HT-29 (cell line): ENCODE results near the gene SMOC2. TPM values are rescaled to one million over a fixed set of nuclear protein-coding genes. Genes with fewer than 3 reads are reported as not detected.
"Not testable (repeated sequence)": the region's sequence is repeated elsewhere in the genome, so short reads cannot be mapped to it uniquely, and the experiment has no call there.

Source experiments
- DNase-seq: peaks from one replicate; pipeline ENCODE4 v3.0.0-alpha.2; 2015; ENCODE audit warnings: low spot score
- total RNA-seq: library from RNA; depleted of rRNA; stranded (reverse); fragments of >200 nt; shearing (Covaris generic); gene quantifications from 2 replicates; pipeline ENCODE4 v1.2.3, GENCODE V29; 2014

The SMOC2 gene
- total RNA-seq, 1 experiment from 2014 or later, result not detected

DNA sequence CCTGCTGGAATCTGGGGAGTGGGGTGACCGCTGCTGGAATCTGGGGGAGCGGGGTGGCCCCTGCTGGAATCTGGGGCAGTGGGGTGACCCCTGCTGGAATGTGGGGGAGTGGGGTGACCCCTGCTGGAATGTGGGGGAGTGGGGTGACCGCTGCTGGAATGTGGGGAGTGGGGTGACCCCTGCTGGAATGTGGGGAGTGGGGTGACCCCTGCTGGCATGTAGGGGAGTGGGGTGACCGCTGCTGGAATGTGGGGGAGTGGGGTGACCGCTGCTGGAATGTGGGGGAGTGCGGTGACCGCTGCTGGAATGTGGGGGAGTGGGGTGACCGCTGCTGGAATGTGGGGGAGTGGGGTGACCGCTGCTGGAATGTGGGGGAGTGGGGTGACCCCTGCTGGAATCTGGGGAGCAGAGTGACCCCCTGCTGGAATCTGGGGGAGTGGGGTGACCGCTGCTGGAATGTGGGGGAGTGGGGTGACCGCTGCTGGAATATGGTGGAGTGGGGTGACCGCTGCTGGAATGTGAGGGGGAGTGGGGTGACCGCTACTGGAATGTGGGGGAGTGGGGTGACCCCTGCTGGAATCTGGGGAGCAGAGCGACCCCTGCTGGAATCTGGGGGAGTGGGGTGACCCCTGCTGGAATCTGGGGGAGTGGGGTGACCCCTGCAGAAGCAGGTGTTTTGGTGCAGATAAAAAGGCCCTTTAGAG, 97.4 kb downstream of the SMOC2 start:
- DNase-seq, result not testable (repeated sequence)

DNA sequence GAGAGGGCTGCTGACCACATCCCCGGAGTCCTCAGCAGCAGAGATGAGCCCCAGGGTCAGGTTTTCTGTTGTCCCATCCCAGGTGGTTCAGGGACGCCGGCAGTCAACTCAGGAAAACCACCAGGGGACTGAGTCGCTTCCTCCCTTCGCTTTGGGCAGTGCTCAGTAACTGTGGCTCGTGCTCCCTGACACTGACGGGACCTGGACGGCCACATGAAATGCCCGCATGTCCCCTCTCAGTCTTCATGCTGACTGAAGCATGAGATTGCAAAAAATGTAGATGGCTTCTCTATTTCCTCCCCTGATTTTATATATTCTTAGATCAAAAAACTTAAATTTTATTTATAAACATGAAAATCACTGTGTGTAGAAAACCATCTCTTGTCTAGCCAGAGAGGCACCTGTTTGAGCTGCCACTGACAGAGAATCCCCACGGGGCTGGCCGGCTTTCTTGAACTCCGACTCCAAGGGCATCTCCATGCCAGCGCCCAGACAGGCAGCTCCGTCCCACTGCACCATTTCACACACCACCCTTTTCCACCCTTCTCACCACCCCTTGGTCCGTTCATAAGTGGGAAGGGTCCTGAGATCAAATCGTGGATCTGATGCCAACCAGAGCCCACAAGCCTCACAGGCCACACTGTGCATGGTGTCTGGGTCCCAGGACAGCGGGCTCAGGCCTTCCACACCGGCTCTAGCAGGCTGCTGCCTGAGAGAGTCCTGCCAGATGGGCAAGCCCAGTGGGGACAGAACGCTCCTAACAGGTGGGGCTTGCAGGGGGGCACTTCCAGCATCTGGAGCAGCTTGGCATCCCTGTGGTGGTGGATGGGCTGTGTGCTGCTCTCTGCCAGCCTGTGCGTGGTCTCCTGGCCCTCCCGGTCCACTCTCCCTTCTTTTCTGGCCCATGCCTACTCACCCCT, 98.2 kb downstream of the SMOC2 start:
- no peak for DNase-seq

DNA sequence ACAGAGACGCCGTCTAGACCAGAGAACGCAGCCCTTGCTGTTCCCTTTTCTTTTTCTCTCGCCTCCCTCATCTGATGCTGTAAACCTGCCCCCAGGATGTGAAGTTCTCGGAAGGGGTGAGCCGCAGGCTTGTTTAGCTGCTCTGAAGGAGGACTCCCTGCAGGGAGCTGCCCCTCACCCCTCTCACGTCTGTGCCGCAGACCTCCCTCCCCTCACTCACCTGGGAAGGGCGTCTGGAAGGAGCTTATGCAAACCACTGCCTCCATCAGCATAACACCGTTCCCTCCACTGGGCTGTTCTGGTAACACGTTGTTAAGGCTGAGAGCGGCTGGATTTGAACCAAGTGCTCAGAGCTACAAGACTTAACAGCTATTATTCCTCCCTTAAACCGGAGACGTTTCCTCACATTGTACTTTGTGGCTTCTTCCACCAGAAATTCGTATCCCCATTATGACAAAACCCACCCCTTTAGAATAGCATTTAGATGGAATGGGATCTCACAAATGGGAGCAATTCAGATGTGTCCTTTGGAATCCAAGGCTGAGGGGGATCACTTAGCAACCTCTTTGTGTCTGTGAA, 99.8 kb downstream of the SMOC2 start:
- no peak for DNase-seq

DNA sequence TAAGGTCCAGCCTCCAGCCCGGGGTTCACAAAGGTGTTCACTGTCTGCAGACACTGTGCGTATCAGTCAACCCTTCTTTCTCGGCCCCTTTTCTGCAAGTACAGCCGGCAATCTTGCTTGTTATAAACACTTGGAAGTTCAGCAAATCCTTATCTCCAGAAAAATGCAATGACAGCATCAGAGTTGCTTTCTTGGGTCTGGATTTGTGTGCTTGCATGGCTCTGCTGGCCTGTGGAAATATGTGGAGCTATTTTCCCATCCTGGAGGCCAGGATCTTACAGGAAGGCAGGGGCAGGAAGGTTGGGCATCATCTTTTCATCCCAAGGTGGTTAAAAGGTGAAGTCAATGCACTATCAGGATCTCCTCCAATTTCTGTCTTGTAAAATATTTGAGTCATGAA, 100.3 kb downstream of the SMOC2 start:
- DNase-seq, result no peak

DNA sequence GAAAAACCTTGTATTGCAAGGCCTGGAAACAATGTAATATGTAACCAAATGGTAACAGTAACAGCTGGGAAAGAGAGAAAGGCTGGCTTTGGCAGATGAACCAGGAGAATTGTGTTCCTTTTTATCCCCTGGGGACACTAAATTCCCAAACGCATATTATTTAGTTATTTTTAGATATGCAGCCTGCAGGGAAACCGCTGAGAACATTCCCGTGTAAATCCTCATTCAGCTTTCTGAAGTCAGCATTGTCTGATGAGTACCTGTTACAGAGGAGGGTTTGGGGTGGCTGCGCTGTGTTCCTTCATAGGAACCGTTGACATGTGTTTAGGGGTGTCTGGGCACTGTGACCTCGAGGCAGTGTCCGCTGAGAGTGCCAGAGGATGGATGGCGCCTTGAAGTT, 101.3 kb downstream of the SMOC2 start:
- DNase-seq, result no peak

DNA sequence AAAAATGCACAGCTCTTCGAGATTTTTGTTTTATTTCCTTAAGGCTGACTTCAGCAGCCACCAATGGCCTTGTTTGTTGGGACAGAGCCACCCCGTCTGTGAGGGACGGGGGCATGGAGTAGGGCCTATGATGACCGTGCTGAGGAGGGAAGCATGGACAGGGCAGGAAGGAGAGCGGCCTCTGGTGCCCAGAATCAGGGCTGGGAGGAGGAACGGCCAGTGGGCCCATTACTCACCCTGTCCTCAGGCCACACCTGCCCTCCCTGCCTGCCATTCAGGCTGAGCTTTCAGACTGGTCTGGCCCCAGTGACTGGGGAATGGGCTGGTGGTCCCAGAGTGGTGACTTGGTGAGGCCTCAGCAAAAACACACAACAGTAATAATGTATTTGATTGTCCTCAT, 104.4 kb downstream of the SMOC2 start:
- no peak for DNase-seq

DNA sequence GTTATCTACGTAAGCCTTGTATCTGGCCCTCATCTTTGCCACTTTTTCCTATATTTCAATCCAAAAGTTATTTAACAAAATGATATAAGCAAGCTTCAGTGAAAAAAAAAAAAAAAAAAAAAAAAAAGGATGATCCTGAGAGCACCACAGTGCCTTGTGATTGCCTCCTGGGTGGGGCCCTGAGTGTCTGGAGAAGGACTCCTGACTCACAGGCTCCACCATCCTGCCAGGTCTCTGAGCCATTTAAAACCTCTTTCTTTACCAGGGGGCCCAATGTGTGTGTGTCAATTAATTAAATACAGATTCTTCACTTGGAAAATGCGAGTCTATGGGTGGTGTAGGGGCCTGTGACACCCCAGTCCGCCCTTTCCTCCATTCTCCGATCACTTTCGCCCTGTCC, 105.2 kb downstream of the SMOC2 start:
- DNase-seq, result no peak

DNA sequence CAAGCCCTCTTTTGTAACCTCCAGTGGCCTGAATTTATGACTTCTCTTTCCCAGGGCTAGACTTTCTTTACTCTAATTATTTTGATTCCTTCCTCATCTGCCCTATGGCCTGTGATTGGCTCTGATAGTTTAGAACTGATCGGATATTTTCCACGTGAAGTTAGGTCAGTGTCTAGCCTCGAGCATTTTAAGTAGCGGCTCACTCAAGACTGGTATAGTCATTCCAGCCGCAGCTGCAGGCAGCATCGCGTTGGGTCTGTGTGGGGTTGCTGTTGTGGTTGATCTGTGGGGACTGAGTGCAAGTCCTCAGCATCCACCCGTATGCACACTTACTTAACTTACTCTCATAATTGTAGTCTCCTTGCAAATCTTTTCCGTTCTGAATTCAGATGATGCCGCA, 105.7 kb downstream of the SMOC2 start:
- DNase-seq, result no peak

DNA sequence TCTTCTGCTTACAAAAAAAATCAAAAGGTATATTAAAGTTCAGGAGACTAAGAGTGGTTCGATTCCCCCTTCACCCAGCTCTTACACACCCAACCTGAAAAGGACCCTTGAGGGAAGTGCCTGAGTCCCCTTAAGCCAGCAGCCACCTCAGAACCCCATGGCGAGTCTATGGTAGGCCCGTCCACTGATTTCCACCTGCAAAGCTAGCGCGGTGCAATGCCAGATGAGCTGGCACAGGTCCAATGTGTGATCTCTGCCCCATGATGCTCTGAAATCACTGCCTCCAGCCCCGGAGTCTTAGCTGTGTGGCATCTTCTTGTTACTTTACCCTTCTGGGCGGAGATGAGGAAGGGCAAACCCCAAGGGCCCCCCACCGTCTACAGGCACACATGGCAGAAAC, 109.3 kb downstream of the SMOC2 start:
- DNase-seq, result no peak

DNA sequence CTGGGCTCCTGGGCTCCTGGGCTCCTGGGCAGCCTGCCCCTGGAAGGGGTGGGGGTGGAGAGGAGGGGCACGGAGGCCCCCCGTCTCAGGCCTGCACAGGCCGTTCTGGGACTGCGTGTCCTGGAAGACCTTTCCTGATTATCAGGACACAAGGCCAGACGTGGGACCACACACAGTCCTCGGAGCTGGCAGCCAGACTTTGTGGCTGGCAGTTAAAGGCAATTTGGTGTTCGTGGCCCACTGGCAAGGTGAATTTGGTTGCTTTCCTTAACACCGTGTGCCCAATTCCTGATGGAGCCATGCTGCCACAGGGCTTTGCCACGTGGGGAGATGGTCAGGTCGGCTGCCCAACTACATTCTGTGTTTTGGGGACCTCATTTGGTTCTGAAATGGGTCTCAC, 113.5 kb downstream of the SMOC2 start:
- DNase-seq, result no peak

DNA sequence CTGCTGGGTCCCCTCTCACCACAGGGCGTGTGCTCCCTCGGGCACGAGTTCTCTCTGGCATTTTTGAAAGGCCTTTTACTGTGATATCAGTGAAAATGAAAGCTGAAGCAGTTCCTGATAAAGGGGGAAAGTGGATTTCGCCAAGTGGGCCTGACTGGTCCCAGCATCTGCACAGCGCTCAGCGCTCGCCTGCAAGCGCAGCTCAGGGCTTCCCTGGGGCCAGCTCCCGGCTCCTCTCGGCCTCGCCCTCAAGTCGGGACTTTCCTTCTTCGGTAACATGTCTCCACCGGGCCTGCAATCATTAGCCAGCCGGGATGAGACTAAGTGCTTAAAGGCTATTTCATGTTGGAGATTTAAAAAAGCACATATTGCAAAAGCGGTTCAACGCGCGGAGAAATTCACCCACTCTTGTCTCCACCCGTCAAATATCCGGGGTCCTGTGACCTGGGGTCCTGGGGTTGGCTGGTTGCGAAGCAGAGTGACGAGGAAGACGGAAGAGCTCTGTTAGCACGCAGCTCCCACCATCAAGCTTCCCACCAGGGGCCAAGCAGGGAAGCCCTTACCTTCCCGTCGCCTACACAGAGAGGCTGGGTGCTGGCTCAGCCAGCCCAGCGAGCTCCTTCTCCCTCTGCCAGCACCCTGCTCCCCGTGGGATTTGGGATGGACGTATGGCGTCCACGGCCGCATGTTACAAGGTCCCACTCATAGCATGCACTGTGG, 114.1 kb downstream of the SMOC2 start:
- DNase-seq, result no peak

DNA sequence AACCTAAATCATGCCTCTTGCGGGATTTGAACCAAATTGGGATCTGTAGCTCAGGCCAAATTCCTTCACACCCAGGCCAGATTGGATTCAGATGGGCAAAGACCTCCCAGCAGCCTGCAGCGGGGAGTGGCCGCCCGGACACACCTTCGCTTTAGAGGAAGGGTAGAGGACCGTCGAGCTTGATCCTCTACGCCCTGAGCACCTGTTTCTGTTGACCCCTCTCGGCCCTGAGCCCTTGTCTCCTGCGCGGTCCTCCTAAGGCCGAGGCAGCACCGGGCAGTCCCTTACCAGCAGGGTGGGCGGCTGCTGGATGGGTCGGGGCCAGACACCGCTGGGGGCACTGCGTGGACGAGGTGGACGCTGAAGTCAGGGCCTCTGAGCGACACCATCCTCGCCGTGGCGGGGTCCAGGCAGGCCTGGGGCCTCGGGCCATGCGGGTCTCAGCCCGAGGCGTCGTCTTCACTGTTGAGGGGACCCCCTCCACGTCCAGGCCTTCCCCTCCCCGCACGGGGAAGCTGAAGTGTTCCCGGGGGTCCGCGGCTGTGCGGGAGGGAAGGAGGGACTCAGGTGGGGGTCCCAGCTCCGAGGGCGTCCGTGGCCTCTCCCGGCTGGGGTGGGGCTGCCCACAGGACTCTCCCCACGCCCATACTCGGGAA, 114.8 kb downstream of the SMOC2 start:
- DNase-seq, result no peak

DNA sequence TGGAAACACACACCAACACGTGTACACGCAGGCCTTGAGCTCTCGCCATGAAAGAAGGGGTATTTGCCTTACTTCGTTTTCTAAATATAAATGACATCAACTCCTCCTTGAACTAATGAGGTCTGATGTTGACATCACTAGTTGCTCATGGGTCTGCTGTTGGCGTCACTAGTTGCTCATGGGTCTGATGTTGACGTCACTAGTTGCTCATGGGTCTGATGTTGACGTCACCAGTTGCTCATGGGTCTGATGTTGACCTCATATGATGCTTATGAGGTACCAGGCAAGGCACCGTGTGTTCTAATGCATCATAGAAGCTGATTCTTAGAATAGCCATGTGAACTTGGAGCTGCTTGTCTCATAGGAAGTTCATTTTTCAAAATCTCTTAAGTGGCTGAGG, 116.5 kb downstream of the SMOC2 start:
- DNase-seq, result no peak

DNA sequence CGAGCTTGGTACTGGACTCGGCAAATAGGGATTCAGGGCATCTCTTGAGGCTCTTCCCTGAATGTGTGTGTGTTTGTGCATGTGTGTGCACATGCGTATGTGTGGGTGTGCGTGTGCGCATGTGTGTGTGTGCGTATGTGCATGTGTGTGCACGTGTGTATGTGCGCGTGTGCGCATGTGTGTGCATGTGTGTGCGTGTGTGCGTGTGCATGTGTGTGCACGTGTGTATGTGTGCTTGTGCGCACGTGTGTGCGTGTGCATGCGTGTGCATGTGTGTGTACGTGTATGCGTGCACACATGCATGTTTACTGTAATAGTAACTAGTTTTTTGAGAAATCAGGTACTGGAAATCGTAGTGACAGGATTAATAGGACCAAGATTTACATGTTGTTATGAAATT, 117.7 kb downstream of the SMOC2 start:
- DNase-seq, result no peak

DNA sequence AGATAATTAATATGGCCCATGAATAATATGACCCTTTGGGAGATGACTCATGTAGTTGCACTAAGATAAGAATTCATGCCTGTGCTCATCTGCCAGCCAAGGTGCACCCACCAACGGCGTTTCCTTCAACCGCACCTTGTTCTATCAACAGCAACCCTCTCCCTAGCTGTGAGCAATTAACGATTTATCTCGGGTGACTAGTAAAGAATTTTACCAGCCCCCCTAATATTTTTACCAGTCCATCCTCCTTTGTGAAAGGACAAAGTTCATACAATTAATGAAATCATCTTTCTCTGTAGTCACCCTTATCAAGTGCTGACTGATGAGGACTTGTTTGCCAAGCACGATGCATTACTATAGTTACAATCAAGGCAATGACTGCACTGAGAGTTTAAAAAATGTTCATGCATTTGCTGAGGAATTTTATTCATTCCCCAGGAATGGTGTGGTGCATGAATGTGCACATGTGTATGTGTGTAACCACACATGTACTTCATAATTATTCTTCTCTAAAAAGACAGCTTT, 118.7 kb downstream of the SMOC2 start:
- DNase-seq, result no peak

DNA sequence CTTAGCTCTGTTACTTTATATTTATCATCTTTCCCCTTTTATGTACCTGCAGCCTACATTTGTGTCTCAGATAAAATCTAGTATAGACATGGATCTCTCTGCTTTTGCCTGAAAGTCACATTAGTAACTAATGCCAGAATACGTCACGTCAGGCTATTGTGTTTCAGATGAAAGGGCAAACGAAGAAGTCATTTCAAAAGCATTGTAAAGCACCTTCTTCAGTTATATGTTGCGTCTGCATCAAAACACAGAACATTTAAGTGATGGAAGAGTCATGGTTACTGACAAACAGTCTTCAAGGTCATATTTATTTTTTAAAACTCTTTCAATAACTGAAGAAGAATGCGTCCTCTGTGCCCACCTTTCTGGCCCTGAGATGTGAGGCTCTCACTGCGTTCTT, 119.1 kb downstream of the SMOC2 start:
- DNase-seq, result no peak

DNA sequence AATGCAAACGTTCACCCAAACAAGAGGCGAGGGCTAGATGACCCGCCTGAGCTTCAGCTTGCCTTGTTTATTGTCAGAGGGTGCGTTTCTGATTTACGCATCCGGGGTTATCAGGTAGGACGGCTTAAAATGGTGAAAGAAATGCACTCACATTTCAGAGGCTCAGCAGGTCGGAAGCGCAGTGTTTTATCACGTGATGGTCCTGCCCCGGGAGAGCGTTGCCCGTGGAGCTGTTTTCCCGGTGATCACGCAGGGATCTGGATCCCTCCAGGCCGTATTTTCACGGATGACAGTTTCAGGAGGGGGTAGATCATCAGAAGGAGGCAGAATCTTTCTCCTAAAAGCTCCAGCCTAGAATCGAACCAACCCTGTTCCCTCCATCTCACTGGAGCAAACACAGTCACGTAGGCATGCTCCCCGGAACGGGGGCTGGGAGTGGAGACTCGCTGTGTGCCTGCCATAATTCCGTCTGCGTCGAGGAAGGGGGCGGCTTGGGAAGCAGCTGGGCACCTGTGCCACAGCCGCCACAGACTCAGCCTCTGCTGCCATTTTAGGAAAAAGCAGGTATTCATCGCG, 121.7 kb downstream of the SMOC2 start:
- no peak for DNase-seq

DNA sequence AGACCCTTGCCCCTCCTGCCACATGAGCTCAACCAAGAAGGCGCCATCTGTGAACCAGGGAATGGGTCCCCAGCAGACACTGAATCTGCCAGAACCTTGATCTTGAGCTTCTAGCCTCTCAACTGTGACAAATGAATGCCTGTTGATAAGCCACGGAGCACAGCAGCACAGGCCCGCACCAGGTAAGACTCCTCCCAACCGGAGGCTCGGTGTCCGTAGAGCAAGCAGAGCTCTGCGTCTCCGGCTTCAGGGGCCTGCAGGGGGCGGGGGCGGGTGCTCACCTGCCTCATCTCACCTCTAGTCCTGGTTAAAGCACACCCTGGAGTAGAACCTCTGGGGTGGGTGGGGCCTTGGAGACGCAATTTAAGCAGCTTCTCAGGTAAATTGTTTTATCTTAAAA, 122.7 kb downstream of the SMOC2 start:
- no peak for DNase-seq

DNA sequence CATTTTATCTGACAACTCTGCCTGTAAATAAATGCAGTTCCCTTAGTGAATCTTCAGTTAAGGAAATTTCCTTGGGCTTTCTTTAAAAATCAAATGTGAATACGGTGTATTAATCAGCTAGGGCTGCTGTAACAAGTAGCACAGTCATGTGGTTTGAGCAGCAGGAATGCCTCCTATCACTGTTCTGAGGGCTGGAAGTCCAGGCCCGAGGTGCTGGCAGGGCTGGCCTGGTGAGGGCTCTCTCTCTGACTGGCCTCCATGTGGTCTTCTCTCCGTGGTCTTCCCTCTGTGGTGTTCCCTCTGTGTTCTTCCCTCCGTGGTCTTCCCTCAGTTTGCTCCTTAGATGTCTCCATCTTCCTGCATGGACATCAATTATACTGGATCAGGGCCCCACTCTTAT, 124.1 kb downstream of the SMOC2 start:
- DNase-seq, result no peak

DNA sequence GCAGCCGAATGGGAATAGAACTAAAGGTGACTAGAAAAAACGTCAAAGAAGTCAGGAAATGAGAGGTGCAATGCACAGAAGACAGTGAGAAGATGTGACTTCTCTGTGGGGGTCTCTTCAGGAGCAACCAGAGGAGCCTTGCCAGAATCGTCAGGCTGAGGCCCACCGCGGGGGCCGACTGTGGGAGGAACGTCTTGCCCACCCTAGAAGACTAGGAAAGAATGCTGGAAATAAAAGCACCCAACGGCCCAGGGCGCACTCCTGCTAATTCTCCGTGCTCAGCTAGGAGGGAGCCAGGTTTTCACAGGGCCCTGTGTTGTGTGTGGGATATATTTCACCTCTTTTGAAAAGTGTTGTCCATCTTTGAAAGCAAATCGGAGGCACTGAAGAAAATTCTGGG, 129.2 kb downstream of the SMOC2 start:
- no peak for DNase-seq

DNA sequence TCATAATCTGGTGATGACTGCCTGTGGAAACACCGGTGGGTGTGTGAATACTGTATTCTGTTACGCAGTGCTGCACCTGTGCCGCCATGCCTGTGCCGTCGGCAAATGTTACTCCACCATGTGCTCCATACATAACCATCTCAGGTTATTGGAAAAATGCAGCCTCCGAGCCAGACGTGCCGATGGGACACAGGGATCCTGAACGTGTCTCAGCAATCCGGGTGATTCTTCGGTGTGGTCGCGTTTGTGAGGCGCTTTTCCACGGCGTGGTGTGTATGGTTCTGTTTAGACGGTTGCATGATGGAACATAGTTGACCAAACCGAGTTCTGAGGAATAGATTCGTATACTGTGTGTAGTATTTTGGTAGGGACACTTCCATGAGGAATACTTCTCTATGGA, 130.3 kb downstream of the SMOC2 start:
- DNase-seq, result no peak
